Measurements from ENCODE around the gene SCN3B. TPM values are rescaled to one million over a fixed set of nuclear protein-coding genes. Genes with fewer than 3 reads are reported as not detected.
A peak's percentile ranks its signal among the peaks of the same experiment; 100 is the strongest.

The SCN3B gene
- total RNA-seq, 2 experiments from 2014 or later: not detected

DNA sequence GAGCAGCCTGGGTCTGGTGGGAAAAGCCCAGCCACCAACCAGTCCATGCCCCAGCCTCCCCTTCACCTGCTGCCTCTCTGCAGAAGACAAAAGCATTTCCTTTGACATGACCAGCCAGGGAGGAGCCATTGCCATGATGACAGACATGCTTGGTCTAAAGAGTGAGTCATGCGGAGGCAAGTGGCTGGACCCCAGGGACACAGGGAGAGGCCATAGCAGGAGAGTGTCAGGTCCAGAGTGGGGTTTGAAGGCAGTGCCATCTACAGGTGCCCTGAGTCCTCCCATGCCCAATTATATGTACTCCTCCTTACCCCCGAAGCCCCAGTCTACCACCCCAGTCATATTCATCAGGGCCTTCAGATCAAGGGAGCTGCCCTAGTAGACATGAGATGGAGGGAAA, 67.4 kb downstream of the SCN3B start:
- ChIA-PET POLR2A (no interaction called here), CTCF (no interaction called here)
- no peaks in the 10 kb centered on the region for H3K9me3 Mint-ChIP-seq
- H3K27ac Mint-ChIP-seq: no peak overlapping the region
- H3K27me3 Mint-ChIP-seq: no peaks in the 10 kb centered on the region
- H3K36me3 Mint-ChIP-seq (ENCODE audit: low read depth): peaks cover 5% of the 10 kb centered on the region
- no peak for DNase-seq
- no peak overlapping the region for H3K4me3 Mint-ChIP-seq
- H3K4me1 Mint-ChIP-seq: peaks cover 9% of the 10 kb centered on the region

DNA sequence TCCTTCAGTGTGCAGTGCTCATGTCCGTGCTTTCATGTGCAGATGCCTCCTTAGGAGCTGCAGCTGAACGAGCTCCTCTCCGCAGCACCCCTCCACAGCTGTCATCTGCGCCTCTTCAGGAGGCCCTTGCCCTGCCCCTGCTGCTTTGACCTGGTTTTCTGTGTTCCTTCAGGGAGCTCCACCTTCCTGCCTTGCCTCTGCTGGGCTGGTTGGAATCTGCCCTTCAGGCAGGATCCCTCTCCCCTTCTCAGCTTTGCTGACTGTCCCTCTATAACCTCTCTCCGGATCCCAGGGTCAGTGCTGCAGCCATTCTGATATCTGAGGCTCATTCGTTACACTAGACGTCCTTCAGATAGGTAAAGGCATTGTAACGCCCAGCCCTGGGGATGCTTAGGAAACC, 67.9 kb downstream of the SCN3B start:
- Mint-ChIP-seq H3K4me1 (peaks cover 9% of the 10 kb centered on the region), H3K9me3 (no peaks in the 10 kb centered on the region), H3K4me3 (no peak overlapping the region), H3K27me3 (no peaks in the 10 kb centered on the region), H3K36me3 (ENCODE audit: low read depth) (peaks cover 5% of the 10 kb centered on the region), H3K27ac (no peak overlapping the region)
- ChIA-PET POLR2A (no interaction called here), CTCF (no interaction called here)
- no peak for DNase-seq

DNA sequence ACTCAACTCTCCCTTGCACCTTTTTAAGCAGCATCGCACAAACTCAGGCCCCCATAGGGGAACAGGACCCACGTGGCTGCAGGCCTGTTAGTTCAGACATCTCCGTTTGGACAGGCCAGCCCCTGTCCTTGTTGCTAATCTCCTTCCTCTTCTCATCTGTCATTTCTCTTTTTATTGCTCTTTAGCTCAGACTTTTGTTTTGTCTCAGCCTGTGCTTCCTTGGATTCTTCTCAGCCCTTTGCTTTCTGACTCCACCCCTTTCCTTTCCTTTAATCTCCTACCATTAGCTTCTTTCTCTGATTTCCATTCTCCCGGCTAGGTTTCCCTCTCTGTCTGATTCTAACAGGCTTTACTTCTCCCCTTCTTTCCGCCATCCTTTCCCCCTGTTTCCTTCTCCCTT, 68.7 kb downstream of the SCN3B start:
- no peaks in the 10 kb centered on the region for H3K9me3 Mint-ChIP-seq
- no peak for DNase-seq
- ChIA-PET POLR2A (no interaction called here), CTCF (interaction anchor here (1.0 kb wide), 1 partner anchor 9 kb away, joined by 3 read pairs; no protein-coding TSS in a partner anchor)
- no peak overlapping the region for H3K27ac Mint-ChIP-seq
- H3K4me3 Mint-ChIP-seq: no peak overlapping the region
- no peaks in the 10 kb centered on the region for H3K27me3 Mint-ChIP-seq
- H3K4me1 Mint-ChIP-seq: peaks cover 14% of the 10 kb centered on the region
- H3K36me3 Mint-ChIP-seq (ENCODE audit: low read depth): peaks cover 3% of the 10 kb centered on the region

DNA sequence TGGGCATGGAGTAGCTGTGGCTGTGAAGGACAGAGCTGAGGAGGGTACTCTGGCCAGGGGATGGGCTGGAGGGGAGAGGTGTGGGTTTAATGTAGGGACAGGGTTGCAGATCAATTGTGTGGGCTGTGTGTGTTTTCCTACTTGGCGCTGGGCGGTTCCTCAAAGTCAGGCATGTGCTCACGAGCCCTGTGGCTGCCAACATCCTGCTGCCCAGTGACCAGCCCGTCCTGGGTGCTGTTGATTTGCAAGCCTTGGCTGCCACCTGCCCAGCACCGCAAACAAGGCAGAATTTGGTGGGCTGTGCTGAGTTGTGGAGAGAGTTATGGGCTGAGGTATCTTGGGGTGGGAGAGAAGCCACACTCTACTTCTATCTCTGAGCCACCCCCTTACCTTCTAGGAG, 69.2 kb downstream of the SCN3B start:
- no peaks in the 10 kb centered on the region for H3K9me3 Mint-ChIP-seq
- DNase-seq: no peak
- H3K4me1 Mint-ChIP-seq: peaks cover 19% of the 10 kb centered on the region
- POLR2A ChIA-PET: no interaction called here
- peaks cover 3% of the 10 kb centered on the region for H3K36me3 Mint-ChIP-seq (ENCODE audit: low read depth)
- CTCF ChIA-PET: interaction anchor here (1.0 kb wide), 1 partner anchor 9 kb away, joined by 3 read pairs; no protein-coding TSS in a partner anchor
- no peaks in the 10 kb centered on the region for H3K27me3 Mint-ChIP-seq
- no peak overlapping the region for H3K4me3 Mint-ChIP-seq
- no peak overlapping the region for H3K27ac Mint-ChIP-seq

DNA sequence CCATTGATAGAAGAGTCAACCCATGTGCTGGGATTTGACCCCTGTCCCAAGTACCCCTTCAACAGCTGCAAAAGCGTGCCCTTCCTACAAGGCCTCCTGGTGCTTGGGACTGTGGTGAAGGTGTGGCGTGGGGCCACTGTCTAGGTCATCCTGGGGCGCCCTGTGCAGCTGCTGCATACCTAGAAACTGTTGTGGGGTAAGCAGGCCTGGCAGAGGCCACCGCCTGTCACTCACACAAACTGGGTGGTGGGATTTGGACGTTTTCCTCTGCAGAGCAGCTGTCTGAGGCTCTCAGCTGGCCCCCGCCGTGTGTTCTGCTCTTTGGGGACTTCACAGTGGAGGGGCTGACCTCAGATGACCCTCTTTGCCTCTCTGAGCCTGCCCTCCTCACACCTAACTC, 69.7 kb downstream of the SCN3B start:
- POLR2A ChIA-PET: no interaction called here
- CTCF ChIA-PET: interaction anchor here (1.0 kb wide), 1 partner anchor 10 kb away, joined by 3 read pairs; no protein-coding TSS in a partner anchor

DNA sequence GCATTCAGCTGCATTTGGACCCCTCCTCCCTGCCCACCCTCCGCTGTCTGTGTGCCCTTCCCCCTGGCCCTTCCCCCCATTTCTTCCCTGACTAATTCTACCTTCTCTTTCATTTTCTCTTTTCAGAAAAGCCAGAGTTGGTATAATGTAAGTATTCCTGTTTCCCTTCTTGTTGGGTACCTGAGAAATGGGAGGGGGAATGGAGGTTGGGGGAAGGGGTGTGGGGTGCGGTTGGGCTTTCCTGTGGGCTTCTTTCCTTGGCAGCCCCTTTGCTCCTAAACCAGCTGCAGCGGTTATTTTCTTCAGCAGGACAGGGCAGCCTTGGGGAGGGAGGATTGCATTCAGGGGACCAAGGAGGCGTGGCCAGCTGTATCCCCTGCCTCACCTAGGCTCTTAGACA, 70.2 kb downstream of the SCN3B start:
- Mint-ChIP-seq H3K9me3 (no peaks in the 10 kb centered on the region), H3K27ac (no peak overlapping the region), H3K4me3 (no peak overlapping the region), H3K36me3 (ENCODE audit: low read depth) (peaks cover 3% of the 10 kb centered on the region), H3K4me1 (peaks cover 19% of the 10 kb centered on the region), H3K27me3 (no peaks in the 10 kb centered on the region)
- DNase-seq: no peak
- ChIA-PET CTCF (no interaction called here), POLR2A (no interaction called here)

More for the DNA sequence above, 69.7 kb downstream of the SCN3B start:
- Mint-ChIP-seq H3K4me3 (no peak overlapping the region), H3K27ac (no peak overlapping the region), H3K36me3 (ENCODE audit: low read depth) (peaks cover 3% of the 10 kb centered on the region), H3K4me1 (peaks cover 19% of the 10 kb centered on the region), H3K27me3 (no peaks in the 10 kb centered on the region), H3K9me3 (no peaks in the 10 kb centered on the region)
- no peak for DNase-seq

DNA sequence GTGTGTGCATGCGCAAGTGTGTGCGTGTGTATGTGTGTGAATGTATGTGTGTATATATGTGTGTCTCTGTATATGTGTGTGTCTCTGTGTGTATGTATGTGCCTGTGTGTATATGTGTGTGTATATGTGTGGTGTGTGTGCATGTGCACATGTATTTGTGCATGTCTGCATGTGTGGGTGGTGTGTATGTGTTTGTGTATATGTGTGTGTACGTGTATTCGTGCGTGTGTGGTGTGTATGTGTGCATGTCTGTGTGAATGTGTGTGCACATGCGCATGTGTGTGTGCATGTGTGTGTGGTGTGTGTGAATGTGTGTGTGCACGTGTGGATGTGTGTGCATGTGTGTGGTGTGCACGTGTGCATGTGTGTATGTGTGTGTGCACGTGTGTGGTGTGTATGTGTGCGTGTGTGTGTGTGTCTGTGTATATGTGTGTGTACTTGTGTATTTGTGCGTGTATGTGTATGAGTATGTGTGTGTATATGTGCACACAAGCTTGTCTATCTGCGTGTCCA, 71.4 kb downstream of the SCN3B start:
- H3K9me3 Mint-ChIP-seq: no peaks in the 10 kb centered on the region
- no peak for DNase-seq
- CTCF ChIA-PET: interaction anchor here (0.6 to 0.7 kb wide), 2 partner anchors 271 to 1554 kb away, joined by 3 read pairs; no protein-coding TSS in a partner anchor
- H3K4me1 Mint-ChIP-seq: peaks cover 19% of the 10 kb centered on the region
- POLR2A ChIA-PET: no interaction called here
- no peaks in the 10 kb centered on the region for H3K27me3 Mint-ChIP-seq
- H3K27ac Mint-ChIP-seq: no peak overlapping the region
- H3K4me3 Mint-ChIP-seq: no peak overlapping the region
- H3K36me3 Mint-ChIP-seq (ENCODE audit: low read depth): peaks cover 3% of the 10 kb centered on the region

DNA sequence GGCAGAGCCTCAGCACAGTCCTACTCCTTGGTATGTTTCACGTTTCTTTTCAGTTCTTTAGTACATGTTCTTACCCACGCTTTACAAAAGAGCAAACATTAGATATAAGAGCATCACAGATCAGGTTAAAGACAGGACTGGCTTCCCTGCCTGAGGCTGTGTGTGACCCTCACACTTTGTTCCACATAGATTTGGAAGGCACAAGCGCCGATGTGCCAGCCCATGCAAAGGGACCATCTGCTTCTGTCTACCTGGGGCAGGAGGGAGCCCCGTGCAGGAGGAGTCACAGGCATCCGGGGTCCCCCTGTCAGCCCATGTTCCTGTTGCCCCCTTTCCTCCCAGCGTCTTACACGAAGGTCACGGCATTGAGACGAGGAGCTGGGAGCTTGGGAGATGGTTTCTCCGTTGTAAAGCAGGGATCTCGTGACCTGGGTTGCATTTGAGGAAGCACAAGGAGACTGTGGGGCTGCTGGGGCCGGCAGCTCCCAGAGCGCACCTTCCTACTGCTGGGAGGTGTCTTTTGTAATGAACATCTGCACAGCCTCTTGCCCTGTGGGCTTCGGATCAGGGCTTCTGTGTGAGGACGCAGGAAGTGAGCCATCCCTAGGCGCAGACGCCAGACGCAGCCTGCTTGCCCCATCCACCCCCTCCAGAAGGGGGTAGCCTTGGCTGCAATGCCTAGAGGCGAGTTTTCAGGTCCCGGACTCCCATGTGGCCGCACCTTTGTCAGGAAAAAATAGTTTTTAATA, 72.6 kb downstream of the SCN3B start:
- Mint-ChIP-seq H3K27ac (no peak overlapping the region), H3K9me3 (no peaks in the 10 kb centered on the region), H3K4me1 (peaks cover 22% of the 10 kb centered on the region), H3K4me3 (no peak overlapping the region), H3K27me3 (no peaks in the 10 kb centered on the region), H3K36me3 (ENCODE audit: low read depth) (peaks cover 3% of the 10 kb centered on the region)
- ChIA-PET POLR2A (no interaction called here), CTCF (interaction anchor here (1.5 to 1.6 kb wide), 2 partner anchors 174 to 425 kb away, joined by 3 to 6 read pairs; no protein-coding TSS in a partner anchor)
- DNase-seq: no peak

DNA sequence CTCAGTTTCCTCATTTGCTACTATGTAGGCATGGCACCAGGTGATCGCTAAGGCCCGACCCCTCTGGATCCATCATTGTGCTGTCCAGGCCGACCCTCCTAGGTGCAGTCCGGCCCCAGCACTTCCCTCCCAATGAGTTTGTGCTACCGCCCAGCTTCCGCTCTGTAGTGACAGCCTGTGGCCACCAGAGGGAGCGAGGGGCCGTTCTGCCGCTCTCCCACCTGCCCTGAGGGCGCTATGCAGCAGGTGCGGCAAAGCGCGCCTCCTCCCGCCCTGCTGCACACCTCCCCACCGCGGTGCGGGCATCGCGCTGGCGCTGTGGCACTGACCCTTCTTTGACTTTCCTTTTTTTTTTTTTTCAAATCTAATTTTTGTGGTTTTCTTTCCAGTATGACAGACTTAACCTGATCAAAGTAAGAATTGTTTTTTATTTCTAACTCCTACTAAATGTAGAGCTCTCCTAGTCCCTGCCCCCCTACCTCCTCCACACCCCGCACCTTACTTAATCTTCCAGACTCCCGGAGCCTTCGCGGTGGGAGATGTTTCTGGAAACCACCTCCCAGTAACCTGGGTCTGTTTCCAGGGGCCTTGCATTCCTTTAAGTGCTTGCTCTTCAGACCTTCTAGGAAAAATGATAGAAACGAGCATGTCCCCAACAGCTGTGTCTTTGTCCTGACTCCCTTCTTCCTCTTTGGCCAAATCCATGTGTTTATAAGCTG, 73.7 kb downstream of the SCN3B start:
- H3K4me1 Mint-ChIP-seq: peaks cover 28% of the 10 kb centered on the region
- DNase-seq: peak; percentile 74
- peaks cover 3% of the 10 kb centered on the region for H3K36me3 Mint-ChIP-seq (ENCODE audit: low read depth)
- ChIA-PET POLR2A (interaction anchor here (0.6 kb wide), 1 partner anchor 358 kb away, joined by 4 read pairs; no protein-coding TSS in a partner anchor), CTCF (interaction anchor here (0.6 to 1.8 kb wide), 15 partner anchors 10 to 1747 kb away, joined by 3 to 12 read pairs (median 3); no protein-coding TSS in a partner anchor)
- no peaks in the 10 kb centered on the region for H3K9me3 Mint-ChIP-seq
- H3K27ac Mint-ChIP-seq: peak overlapping the region; percentile 48
- no peaks in the 10 kb centered on the region for H3K27me3 Mint-ChIP-seq
- no peak overlapping the region for H3K4me3 Mint-ChIP-seq

DNA sequence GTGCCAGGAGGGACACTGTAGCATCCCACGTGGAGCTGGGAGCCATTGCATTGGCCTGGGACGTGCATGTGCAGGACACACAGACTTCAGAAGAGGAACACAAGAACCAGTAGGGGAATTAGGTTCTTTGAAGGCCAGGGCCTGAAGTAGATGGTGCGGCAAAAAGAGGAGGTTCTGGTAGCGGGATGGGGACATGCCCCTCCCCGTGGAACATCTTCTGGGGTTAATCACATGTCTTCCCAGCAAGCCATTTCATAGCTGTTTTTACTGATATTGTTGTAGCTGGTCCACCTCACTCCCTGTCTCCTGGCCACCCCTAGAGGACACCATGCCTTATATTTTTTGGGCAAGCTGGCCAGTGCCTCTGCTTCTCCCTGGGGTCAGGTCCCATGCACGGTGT, 74.3 kb downstream of the SCN3B start:
- H3K4me3 Mint-ChIP-seq: no peak overlapping the region
- no peaks in the 10 kb centered on the region for H3K27me3 Mint-ChIP-seq
- no peaks in the 10 kb centered on the region for H3K9me3 Mint-ChIP-seq
- H3K27ac Mint-ChIP-seq: no peak overlapping the region
- CTCF ChIA-PET: interaction anchor here (0.6 to 1.8 kb wide), 12 partner anchors 10 to 1747 kb away, joined by 3 to 12 read pairs (median 3); no protein-coding TSS in a partner anchor
- no peak for DNase-seq
- peaks cover 3% of the 10 kb centered on the region for H3K36me3 Mint-ChIP-seq (ENCODE audit: low read depth)
- POLR2A ChIA-PET: interaction anchor here (0.6 kb wide), 1 partner anchor 358 kb away, joined by 4 read pairs; no protein-coding TSS in a partner anchor
- peaks cover 27% of the 10 kb centered on the region for H3K4me1 Mint-ChIP-seq

DNA sequence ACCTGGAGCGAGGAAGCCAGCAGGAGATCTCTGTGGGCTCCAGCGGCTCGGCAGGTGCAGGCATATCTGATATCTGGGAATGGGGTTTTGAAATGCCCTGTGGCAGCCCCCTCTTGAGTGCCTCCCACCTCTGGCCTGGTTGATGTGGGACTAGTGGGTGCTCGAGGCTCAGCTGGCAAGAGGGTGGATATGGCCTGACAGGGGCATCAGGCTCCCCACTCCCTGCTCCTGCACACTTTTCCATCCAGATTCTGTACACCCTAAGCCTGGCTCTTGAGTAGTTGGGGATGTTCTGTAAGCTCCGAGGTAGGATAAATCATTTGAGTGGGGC, 75.0 kb downstream of the SCN3B start:
- peak overlapping the region; percentile 52 for H3K27ac Mint-ChIP-seq
- ChIA-PET CTCF (interaction anchor here (1.1 to 1.8 kb wide), 4 partner anchors 11 to 152 kb away, joined by 3 to 12 read pairs (median 4); no protein-coding TSS in a partner anchor), POLR2A (no interaction called here)

More for the DNA sequence above, 75.0 kb downstream of the SCN3B start:
- Mint-ChIP-seq H3K36me3 (ENCODE audit: low read depth) (peaks cover 3% of the 10 kb centered on the region), H3K4me3 (no peak overlapping the region), H3K4me1 (peaks cover 28% of the 10 kb centered on the region), H3K9me3 (no peaks in the 10 kb centered on the region), H3K27me3 (no peaks in the 10 kb centered on the region)
- DNase-seq: no peak
